Heart left ventricle (tissue), 16 donors: ENCODE results near the gene DOCK8. TPM values are rescaled to one million over a fixed set of nuclear protein-coding genes. Genes with fewer than 3 reads are reported as not detected.

Experiments used
- ATAC-seq, 4 donors: fragments of 200-7000 bp; cut with Tn5 transposase; one replicate each; pipeline ENCODE4 v1.9.1; 2020 to 2022; ENCODE audit warnings: moderate library complexity in 4 of 4, mild to moderate bottlenecking in 3 of 4, moderate number of reproducible peaks in 1 of 4
- DNase-seq, 5 donors: peaks; one replicate each; pipeline ENCODE4 v3.0.0-alpha.2; 2020
- H3K27ac ChIP-seq, 12 donors: fragments of 200-600 bp; sonication (generic) in 4 of 12; one replicate each; pipeline versions ENCODE4 v1.5.0 to v1.8.0; 2016 to 2022; ENCODE audit warnings: mild to moderate bottlenecking in 2 of 12
- H3K27me3 ChIP-seq, 9 donors: fragments of 200-600 bp; sonication (generic) in 2 of 9; one replicate each; pipeline versions ENCODE4 v1.5.1 to v1.8.0; 2016 to 2022; ENCODE audit warnings: mild to moderate bottlenecking in 3 of 9
- H3K36me3 ChIP-seq, 9 donors: fragments of 200-600 bp; sonication (generic) in 2 of 9; one replicate each; pipeline versions ENCODE4 v1.5.0 to v1.8.0; 2018 to 2022; ENCODE audit warnings: mild to moderate bottlenecking in 2 of 9
- H3K4me1 ChIP-seq, 12 donors: fragments of 200-600 bp; sonication (generic) in 4 of 12; one replicate each; pipeline versions ENCODE4 v1.5.0 to v1.8.0; 2016 to 2022; ENCODE audit warnings: mild to moderate bottlenecking in 3 of 12
- H3K4me3 ChIP-seq, 12 donors: fragments of 200-600 bp; sonication (generic) in 4 of 12; one replicate each; pipeline versions ENCODE4 v1.5.0 to v1.8.0; 2017 to 2022; ENCODE audit warnings: mild to moderate bottlenecking in 9 of 12, moderate library complexity in 4 of 12
- H3K9me3 ChIP-seq, 12 donors: fragments of 200-600 bp; sonication (generic) in 4 of 12; one replicate each; pipeline versions ENCODE4 v1.5.0 to v1.8.0; 2016 to 2022; ENCODE audit warnings: mild to moderate bottlenecking in 1 of 12
- POLR2A ChIP-seq, 2 donors: fragments of 450-650 bp; IDR thresholded peaks; one replicate each; pipeline ENCODE4 v1.6.1; 2017; ENCODE audit warnings: antibody characterized with exemption in 2 of 2, mild to moderate bottlenecking in 2 of 2, moderate library complexity in 2 of 2
- WGBS, 4 donors: extraction: QIAGEN DNeasy Blood & Tissue Kit in 2 of 4; methylation state at CpG; one replicate each; pipeline versions ENCODE4 v1.1.5 to v1.1.7; 2013 to 2018; 5-methylcytosine and 5-hydroxymethylcytosine counted together
- intact Hi-C, 10 donors: fragments of 100-400 bp; cut with DNase I; formaldehyde crosslinking; loops; one replicate each; pipeline versions ENCODE4 v1.11.1 to v1.14.2; 2022
- polyA plus RNA-seq, 2 donors: library from polyadenylated mRNA; stranded (reverse); fragments of 200-250 nt; gene quantifications; one replicate each; pipeline ENCODE4 v1.2.3, GENCODE V29; 2013
- total RNA-seq, 9 donors: library from RNA; depleted of rRNA in 2 of 9; stranded (reverse); fragments of >200 nt in 2 of 9; fragmentation: NEBNext Ultra II Directional in 3 of 9; extraction: Animal tissue kit (Norgen Biotek cat#: 25700) in 3 of 9; gene quantifications; one replicate each; pipeline versions ENCODE4 v1.1.0 to v1.2.4, GENCODE V29; 2016 to 2023
- TF ChIP-seq, protein P1 (sequence below), 12 donors: fragments of 200-600 bp; sonication (generic) in 4 of 12; IDR thresholded peaks; one replicate each; pipeline versions ENCODE4 v1.5.0 to v1.8.0; 2018 to 2022; ENCODE audit warnings: antibody characterized with exemption in 12 of 12, mild to moderate bottlenecking in 5 of 12
- donor health status: ischemic (EF 13 %, LVEDD 7.1; RV severe dilation, severe dysfunction).
- donor health status: healthy with polysubstance abuse.
- donor health status: DM: no; HTN: yes; CAD: no.
- donor health status: DM: no; HTN: no; CAD: no.
- donor health status: ischemic (EF 25% LVEDD 6.9; RV normal size, moderate dysfunction).
- donor health status: ischemic (EF 25% LVEDD 5.7; RV mildly dilated, moderate dysfunction).
- donor health status: healthy.
- donor health status: DM: yes; HTN: yes; CAD: no.
- donor health status: ischemic (EF 35%, LVEDD 5.7; RV mildly dilated, moderate dysfunction).
- donor health status: nonischemic (EF 11% LVEDD 7.7; RV severe dilation, severe dysfunction).
- donor health status: DM: yes; HTN: yes; CAD: no.
- donor health status: PGD.
- donor health status: ischemic (EF 29% LVEDD 5.4; RV normal size, mild dysfunction).
- donor health status: nonischemic (EF 23%, LVEDD 6.1; RV moderate dilation, normal function).

The DOCK8 gene
- total and polyA plus RNA-seq, 11 donors: 1.2 to 36.1 (median 2.4) TPM

GRCh38 chr9:272251-273213 is 57.9 kb downstream of the DOCK8 start:
- peak overlapping the region in 4 of 12 donors; percentile 5 to 52 (median 30) for H3K4me3 ChIP-seq
- ATAC-seq: peak in 3 of 4 donors; percentile 54 to 83 (median 69)
- H3K36me3 ChIP-seq: no peaks in the 10 kb centered on the region
- WGBS, 4 donors: 72 to 86% (median 81%) methylated on average over 17 of the region's 17 CpGs
- H3K27me3 ChIP-seq: no peaks in the 10 kb centered on the region
- peak overlapping the region in 4 of 12 donors; percentile 33 to 93 (median 45) for H3K27ac ChIP-seq
- intact Hi-C loops: loop anchor here in 1 of 10 donors (10.0 kb wide), 1 partner anchor 48 kb away; no protein-coding TSS in a partner anchor
- no peaks in the 10 kb centered on the region for H3K9me3 ChIP-seq
- TF ChIP-seq POLR2A (IDR thresholded peaks at IDR 0.05): no peak
- TF ChIP-seq, protein P1, sequence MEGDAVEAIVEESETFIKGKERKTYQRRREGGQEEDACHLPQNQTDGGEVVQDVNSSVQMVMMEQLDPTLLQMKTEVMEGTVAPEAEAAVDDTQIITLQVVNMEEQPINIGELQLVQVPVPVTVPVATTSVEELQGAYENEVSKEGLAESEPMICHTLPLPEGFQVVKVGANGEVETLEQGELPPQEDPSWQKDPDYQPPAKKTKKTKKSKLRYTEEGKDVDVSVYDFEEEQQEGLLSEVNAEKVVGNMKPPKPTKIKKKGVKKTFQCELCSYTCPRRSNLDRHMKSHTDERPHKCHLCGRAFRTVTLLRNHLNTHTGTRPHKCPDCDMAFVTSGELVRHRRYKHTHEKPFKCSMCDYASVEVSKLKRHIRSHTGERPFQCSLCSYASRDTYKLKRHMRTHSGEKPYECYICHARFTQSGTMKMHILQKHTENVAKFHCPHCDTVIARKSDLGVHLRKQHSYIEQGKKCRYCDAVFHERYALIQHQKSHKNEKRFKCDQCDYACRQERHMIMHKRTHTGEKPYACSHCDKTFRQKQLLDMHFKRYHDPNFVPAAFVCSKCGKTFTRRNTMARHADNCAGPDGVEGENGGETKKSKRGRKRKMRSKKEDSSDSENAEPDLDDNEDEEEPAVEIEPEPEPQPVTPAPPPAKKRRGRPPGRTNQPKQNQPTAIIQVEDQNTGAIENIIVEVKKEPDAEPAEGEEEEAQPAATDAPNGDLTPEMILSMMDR (IDR thresholded peaks at IDR 0.05): no peak
- peaks cover 0 to 66% (median 0%) of the 10 kb centered on the region in 12 donors for H3K4me1 ChIP-seq
- peak in 3 of 5 donors; percentile 22 to 36 (median 30) for DNase-seq

DNA sequence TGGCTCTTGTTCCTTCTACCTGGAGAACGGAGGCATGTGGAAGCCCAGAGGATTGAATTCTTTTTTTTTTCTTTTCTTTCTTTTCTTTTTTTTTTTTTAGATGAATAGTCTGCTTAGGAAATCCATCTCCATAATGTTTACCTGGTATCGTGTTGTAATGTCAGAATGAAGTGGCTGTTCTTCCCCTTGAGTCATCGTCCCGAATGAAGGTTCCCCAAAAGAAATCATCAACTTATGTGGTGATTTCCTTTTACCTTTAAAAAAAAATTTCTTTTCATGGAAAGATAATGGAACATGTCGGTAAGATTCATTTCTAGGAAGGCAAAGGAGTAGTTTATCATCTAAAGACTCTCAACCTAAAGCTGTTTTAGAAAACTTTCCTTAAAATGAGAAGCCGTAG is 59.7 kb downstream of the DOCK8 start:
- intact Hi-C loops: loop anchor here in 1 of 10 donors (10.0 kb wide), 1 partner anchor 50 kb away; no protein-coding TSS in a partner anchor
- no peak for DNase-seq
- H3K4me1 ChIP-seq: peaks cover 0 to 66% (median 0%) of the 10 kb centered on the region in 12 donors
- TF ChIP-seq POLR2A (IDR thresholded peaks at IDR 0.05): no peak
- TF ChIP-seq, protein P1 (IDR thresholded peaks at IDR 0.05): no peak
- H3K27me3 ChIP-seq: no peaks in the 10 kb centered on the region
- peak overlapping the region in 1 of 12 donors; percentile 93 for H3K27ac ChIP-seq
- 87 to 89% (median 88%) methylated on average over 6 of the region's 6 CpGs for WGBS, 4 donors
- H3K4me3 ChIP-seq: peak overlapping the region in 1 of 12 donors; percentile 52
- ATAC-seq: no peak
- no peaks in the 10 kb centered on the region for H3K9me3 ChIP-seq
- peaks cover 0 to under 1% (median 0%) of the 10 kb centered on the region in 9 donors for H3K36me3 ChIP-seq

GRCh38 chr9:277601-278295 is 63.1 kb downstream of the DOCK8 start:
- Histone ChIP-seq H3K36me3 (peaks cover 0 to 18% (median 0%) of the 10 kb centered on the region in 9 donors), H3K4me1 (peaks cover 0 to 68% (median 0%) of the 10 kb centered on the region in 12 donors), H3K27ac (peak overlapping the region in 1 of 12 donors; percentile 77), H3K9me3 (no peaks in the 10 kb centered on the region), H3K4me3 (no peak overlapping the region), H3K27me3 (no peaks in the 10 kb centered on the region)
- ATAC-seq (no peak), DNase-seq (no peak)
- TF ChIP-seq POLR2A (IDR thresholded peaks at IDR 0.05): no peak
- TF ChIP-seq, protein P1 (IDR thresholded peaks at IDR 0.05): no peak
- intact Hi-C loops: loop anchor here in 1 of 10 donors (10.0 kb wide), 1 partner anchor 53 kb away; no protein-coding TSS in a partner anchor
- 33 to 49% (median 46%) methylated on average over 3 of the region's 3 CpGs for WGBS, 4 donors
